GM12864 (cell line): ENCODE results near the gene LARGE1.

ENCODE experiments used
- DNase-seq: peaks from one replicate; pipeline ENCODE4 v3.0.0-alpha.2; 2011; ENCODE audit warnings: low read depth
- H3K4me3 ChIP-seq: 2 replicates; pipeline ENCODE4 v1.5.1; 2011; ENCODE audit warnings: mild to moderate bottlenecking, low read depth, low read length, control low read depth
- TF ChIP-seq, protein P1 (sequence below): IDR thresholded peaks from 2 replicates; pipeline ENCODE4 v1.5.1; 2011; ENCODE audit warnings: low read depth, mild to moderate bottlenecking, moderate library complexity, low read length, control low read depth, inconsistent platforms; ENCODE audit errors: missing control alignments

LARGE1 gene

GRCh38 chr22:33405194-33405593 lies 515.1 kb downstream of the LARGE1 start:
- TF ChIP-seq, protein P1, sequence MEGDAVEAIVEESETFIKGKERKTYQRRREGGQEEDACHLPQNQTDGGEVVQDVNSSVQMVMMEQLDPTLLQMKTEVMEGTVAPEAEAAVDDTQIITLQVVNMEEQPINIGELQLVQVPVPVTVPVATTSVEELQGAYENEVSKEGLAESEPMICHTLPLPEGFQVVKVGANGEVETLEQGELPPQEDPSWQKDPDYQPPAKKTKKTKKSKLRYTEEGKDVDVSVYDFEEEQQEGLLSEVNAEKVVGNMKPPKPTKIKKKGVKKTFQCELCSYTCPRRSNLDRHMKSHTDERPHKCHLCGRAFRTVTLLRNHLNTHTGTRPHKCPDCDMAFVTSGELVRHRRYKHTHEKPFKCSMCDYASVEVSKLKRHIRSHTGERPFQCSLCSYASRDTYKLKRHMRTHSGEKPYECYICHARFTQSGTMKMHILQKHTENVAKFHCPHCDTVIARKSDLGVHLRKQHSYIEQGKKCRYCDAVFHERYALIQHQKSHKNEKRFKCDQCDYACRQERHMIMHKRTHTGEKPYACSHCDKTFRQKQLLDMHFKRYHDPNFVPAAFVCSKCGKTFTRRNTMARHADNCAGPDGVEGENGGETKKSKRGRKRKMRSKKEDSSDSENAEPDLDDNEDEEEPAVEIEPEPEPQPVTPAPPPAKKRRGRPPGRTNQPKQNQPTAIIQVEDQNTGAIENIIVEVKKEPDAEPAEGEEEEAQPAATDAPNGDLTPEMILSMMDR: no peak
- DNase-seq: no peak
- no peak overlapping the region for H3K4me3 ChIP-seq

DNA sequence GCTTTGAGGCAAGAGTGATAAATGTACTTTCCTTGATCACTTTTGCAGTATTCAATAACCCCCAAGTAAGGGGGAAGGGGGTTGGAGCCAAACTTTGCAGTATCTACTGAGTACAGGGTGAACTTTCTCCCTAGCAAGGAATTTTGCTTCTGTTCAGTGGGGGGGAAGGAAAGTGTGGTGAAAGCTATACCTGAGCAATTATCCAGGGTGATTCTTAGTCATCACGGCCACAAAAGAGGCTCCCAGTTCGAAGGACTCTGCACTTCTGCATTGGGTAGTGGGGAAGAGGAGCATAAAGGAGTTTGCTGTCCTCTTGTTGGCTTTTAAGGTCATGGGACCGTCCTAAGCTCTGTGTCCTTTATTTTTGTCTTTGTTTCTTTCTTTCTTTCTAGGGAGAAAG lies 515.6 kb downstream of the LARGE1 start:
- DNase-seq: no peak
- TF ChIP-seq, protein P1: no peak
- H3K4me3 ChIP-seq: no peak overlapping the region

DNA sequence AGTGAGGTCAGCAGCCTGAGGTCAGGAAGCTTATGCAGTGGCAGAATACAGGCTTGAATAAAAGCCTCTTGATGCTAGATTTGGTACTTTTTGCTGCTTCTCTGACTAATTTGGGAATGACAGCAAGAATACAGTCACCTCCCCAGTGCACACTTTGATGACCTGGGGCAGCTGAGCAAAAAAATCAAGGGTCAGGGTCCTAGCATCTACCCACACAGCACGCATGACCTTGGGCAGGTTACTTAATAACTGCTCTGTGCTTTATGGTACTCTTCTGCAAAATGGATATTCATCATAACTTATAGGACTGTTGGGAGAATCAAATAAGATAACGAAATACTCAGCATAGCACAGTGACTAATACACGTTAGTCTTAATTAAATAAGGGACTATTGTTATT lies 518.0 kb downstream of the LARGE1 start:
- no peak for DNase-seq
- TF ChIP-seq, protein P1: no peak
- H3K4me3 ChIP-seq: no peak overlapping the region

GRCh38 chr22:33401291-33401690 lies 519.0 kb downstream of the LARGE1 start:
- DNase-seq: no peak
- H3K4me3 ChIP-seq: no peak overlapping the region
- TF ChIP-seq, protein P1: no peak

GRCh38 chr22:33400891-33401290 lies 519.4 kb downstream of the LARGE1 start:
- TF ChIP-seq, protein P1: no peak
- no peak overlapping the region for H3K4me3 ChIP-seq
- no peak for DNase-seq

GRCh38 chr22:33400061-33400840 lies 520.0 kb downstream of the LARGE1 start:
- no peak for DNase-seq
- TF ChIP-seq, protein P1: no peak
- no peak overlapping the region for H3K4me3 ChIP-seq

DNA sequence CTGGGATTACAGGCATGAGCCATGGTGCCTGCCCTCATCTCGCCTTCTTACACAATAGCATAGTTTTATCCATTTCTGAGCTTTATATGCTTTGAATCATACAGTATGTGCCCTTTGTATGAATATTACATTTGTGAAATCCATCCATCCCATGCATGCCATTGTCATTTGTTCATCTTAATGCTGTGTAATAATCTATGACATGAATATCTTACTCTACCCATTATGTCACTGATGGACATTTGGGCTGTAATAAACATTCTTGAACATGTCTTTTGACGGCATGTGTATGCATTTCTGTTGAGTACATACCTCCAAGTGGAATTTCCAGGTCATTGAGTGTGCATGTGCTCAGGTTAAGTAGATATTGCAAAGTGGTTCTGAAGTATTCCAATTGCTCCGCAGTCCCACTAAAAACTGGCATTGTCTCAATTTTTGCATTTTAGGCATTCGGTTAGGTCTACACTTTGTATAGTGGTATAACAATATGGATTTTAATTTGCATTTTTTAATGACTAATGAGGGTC lies 522.8 kb downstream of the LARGE1 start:
- TF ChIP-seq, protein P1: no peak
- no peak overlapping the region for H3K4me3 ChIP-seq
- no peak for DNase-seq
